DND-41 (cell line): ENCODE measurements around the gene ANO2.

ENCODE experiments used
- EZH2 ChIP-seq: IDR thresholded peaks from 3 replicates; pipeline ENCODE4 v1.6.1; 2012; ENCODE audit warnings: borderline replicate concordance, low read depth, mild to moderate bottlenecking, moderate library complexity, low read length, inconsistent platforms; ENCODE audit not compliant: severe bottlenecking
- TF ChIP-seq, protein P1 (sequence below): IDR thresholded peaks from 2 replicates; pipeline ENCODE4 v1.5.1; 2012; ENCODE audit warnings: borderline replicate concordance, low read length, moderate library complexity, mild to moderate bottlenecking; ENCODE audit not compliant: poor library complexity, severe bottlenecking; ENCODE audit errors: extremely low read depth

DNA sequence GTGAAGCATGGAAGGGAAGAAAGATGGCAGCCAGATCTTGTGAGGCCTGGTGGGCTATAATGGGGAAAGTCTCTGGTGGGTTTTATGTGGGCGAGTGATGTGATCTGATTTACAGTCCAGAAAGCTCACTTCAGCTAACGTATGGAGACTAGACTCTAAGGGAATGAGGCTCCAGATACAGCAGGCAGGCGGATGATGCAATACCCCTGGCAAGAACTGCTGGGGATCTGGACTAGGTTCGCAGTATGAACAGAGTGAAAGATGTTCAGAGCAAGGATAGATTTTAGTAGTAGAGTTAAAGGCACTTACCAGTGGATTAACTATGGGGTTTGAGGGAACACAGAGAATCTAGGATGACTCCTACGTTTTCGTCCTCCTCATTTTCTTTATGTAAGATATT, 253.1 kb downstream of the ANO2 start:
- TF ChIP-seq, protein P1, sequence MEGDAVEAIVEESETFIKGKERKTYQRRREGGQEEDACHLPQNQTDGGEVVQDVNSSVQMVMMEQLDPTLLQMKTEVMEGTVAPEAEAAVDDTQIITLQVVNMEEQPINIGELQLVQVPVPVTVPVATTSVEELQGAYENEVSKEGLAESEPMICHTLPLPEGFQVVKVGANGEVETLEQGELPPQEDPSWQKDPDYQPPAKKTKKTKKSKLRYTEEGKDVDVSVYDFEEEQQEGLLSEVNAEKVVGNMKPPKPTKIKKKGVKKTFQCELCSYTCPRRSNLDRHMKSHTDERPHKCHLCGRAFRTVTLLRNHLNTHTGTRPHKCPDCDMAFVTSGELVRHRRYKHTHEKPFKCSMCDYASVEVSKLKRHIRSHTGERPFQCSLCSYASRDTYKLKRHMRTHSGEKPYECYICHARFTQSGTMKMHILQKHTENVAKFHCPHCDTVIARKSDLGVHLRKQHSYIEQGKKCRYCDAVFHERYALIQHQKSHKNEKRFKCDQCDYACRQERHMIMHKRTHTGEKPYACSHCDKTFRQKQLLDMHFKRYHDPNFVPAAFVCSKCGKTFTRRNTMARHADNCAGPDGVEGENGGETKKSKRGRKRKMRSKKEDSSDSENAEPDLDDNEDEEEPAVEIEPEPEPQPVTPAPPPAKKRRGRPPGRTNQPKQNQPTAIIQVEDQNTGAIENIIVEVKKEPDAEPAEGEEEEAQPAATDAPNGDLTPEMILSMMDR = no peak
- TF ChIP-seq EZH2 = no peak
